Neural progenitor cell (in vitro differentiated cells): ENCODE results near the gene GALNS. TPM values are rescaled to one million over a fixed set of nuclear protein-coding genes. Genes with fewer than 3 reads are reported as not detected.

Experiments used
- DNase-seq: peaks from one replicate; pipeline ENCODE4 v3.0.0-alpha.2; 2016; ENCODE audit warnings: low spot score
- H2AFZ ChIP-seq: fragments of 200-600 bp; sonication (generic); replicated peaks from 2 replicates; pipeline ENCODE4 v1.6.1; 2016; ENCODE audit warnings: antibody characterized with exemption
- H3F3A ChIP-seq: fragments of 200-600 bp; sonication (generic); 2 replicates; pipeline ENCODE4 v1.6.1; 2016; ENCODE audit warnings: antibody characterized with exemption, low read depth
- H3K27ac ChIP-seq: fragments of 200-600 bp; sonication (generic); 2 replicates; pipeline ENCODE4 v1.5.1; 2016; ENCODE audit warnings: mild to moderate bottlenecking
- H3K27me3 ChIP-seq: fragments of 200-600 bp; sonication (generic); 2 replicates; pipeline ENCODE4 v1.6.1; 2016; ENCODE audit warnings: mild to moderate bottlenecking, moderate library complexity
- H3K36me3 ChIP-seq: fragments of 200-600 bp; sonication (generic); 2 replicates; pipeline ENCODE4 v1.5.1; 2016
- H3K4me1 ChIP-seq: fragments of 200-600 bp; sonication (generic); 2 replicates; pipeline ENCODE4 v1.6.1; 2016; ENCODE audit warnings: mixed run types
- H3K4me2 ChIP-seq: fragments of 200-600 bp; sonication (generic); 2 replicates; pipeline ENCODE4 v1.6.1; 2016
- H3K4me3 ChIP-seq: fragments of 200-600 bp; sonication (generic); 2 replicates; pipeline ENCODE4 v1.5.1; 2016
- H3K79me2 ChIP-seq: fragments of 200-600 bp; sonication (generic); 2 replicates; pipeline ENCODE4 v1.6.1; 2016; ENCODE audit warnings: low read depth
- H3K9ac ChIP-seq: fragments of 200-600 bp; sonication (generic); 2 replicates; pipeline ENCODE4 v1.6.1; 2016
- H3K9me3 ChIP-seq: fragments of 200-600 bp; sonication (generic); 2 replicates; pipeline ENCODE4 v1.5.1; 2016; ENCODE audit warnings: low read depth
- H4K20me1 ChIP-seq: fragments of 200-600 bp; sonication (generic); 2 replicates; pipeline ENCODE4 v1.6.1; 2016; ENCODE audit warnings: low read depth
- H3K27ac Mint-ChIP-seq: 3 replicates; pipeline ENCODE4 v1.8.0; 2021; ENCODE audit warnings: mixed read lengths
- H3K27me3 Mint-ChIP-seq: 2 replicates; pipeline ENCODE4 v1.8.0; 2022; ENCODE audit warnings: low read depth, mild to moderate bottlenecking, inconsistent platforms, moderate library complexity, mixed read lengths; ENCODE audit not compliant: insufficient read depth
- H3K36me3 Mint-ChIP-seq: 3 replicates; pipeline ENCODE4 v1.8.0; 2021; ENCODE audit warnings: mixed read lengths
- H3K4me1 Mint-ChIP-seq: 3 replicates; pipeline ENCODE4 v1.8.0; 2021; ENCODE audit warnings: mixed read lengths
- H3K4me3 Mint-ChIP-seq: 3 replicates; pipeline ENCODE4 v1.8.0; 2021; ENCODE audit warnings: mild to moderate bottlenecking, moderate library complexity, mixed read lengths
- H3K9me3 Mint-ChIP-seq: 3 replicates; pipeline ENCODE4 v1.8.0; 2020; ENCODE audit warnings: mixed read lengths
- CTCF ChIP-seq: fragments of 200-600 bp; sonication (generic); IDR thresholded peaks from 2 replicates; pipeline ENCODE4 v1.5.1; 2017; ENCODE audit warnings: antibody characterized with exemption, mild to moderate bottlenecking
- EZH2 ChIP-seq: fragments of 200-600 bp; sonication (generic); IDR thresholded peaks from 2 replicates; pipeline ENCODE4 v1.6.1; 2017; ENCODE audit warnings: antibody characterized with exemption, mild to moderate bottlenecking, moderate library complexity
- EZH2phosphoT487 ChIP-seq: fragments of 200-600 bp; sonication (generic); IDR thresholded peaks from 2 replicates; pipeline ENCODE4 v1.6.1; 2017; ENCODE audit warnings: antibody characterized with exemption
- total RNA-seq: library from RNA; depleted of rRNA; stranded (reverse); fragments of >200 nt; gene quantifications from 2 replicates; pipeline ENCODE4 v1.2.3, GENCODE V29; 2015; ENCODE audit warnings: low replicate concordance

The GALNS gene
- total RNA-seq, 1 donor from 2014 or later, result 5.0 TPM

GRCh38 chr16:88838566-88838965 lies 18.2 kb downstream of the GALNS start:
- Histone ChIP-seq H3K9ac (no peak overlapping the region), H3K4me3 (no peak overlapping the region), H3K36me3 (no peaks in the 10 kb centered on the region), H3F3A (no peaks in the 10 kb centered on the region), H4K20me1 (no peaks in the 10 kb centered on the region), H3K4me2 (no peak overlapping the region), H2AFZ (no peak overlapping the region), H3K27ac (no peak overlapping the region), H3K79me2 (no peaks in the 10 kb centered on the region), H3K4me1 (no peaks in the 10 kb centered on the region), H3K9me3 (no peaks in the 10 kb centered on the region), H3K27me3 (no peaks in the 10 kb centered on the region)
- Mint-ChIP-seq H3K27me3 (peaks cover 4% of the 10 kb centered on the region), H3K9me3 (no peaks in the 10 kb centered on the region), H3K4me1 (no peaks in the 10 kb centered on the region), H3K36me3 (no peaks in the 10 kb centered on the region), H3K4me3 (no peak overlapping the region), H3K27ac (no peak overlapping the region)
- no peak for TF ChIP-seq EZH2
- no peak for TF ChIP-seq EZH2phosphoT487
- no peak for TF ChIP-seq CTCF
- DNase-seq, result no peak

- no peaks in the 10 kb centered on the region for H3K27me3 ChIP-seq
- Mint-ChIP-seq H3K27ac (no peak overlapping the region), H3K36me3 (no peaks in the 10 kb centered on the region), H3K4me3 (no peak overlapping the region), H3K4me1 (no peaks in the 10 kb centered on the region), H3K9me3 (no peaks in the 10 kb centered on the region), H3K27me3 (peaks cover 2% of the 10 kb centered on the region)
- TF ChIP-seq CTCF (no peak), EZH2phosphoT487 (no peak), EZH2 (no peak)
- no peak overlapping the region for H3K9ac ChIP-seq
- no peaks in the 10 kb centered on the region for H3F3A ChIP-seq
- DNase-seq, result no peak
- H2AFZ ChIP-seq, result no peak overlapping the region
- H3K27ac ChIP-seq, result no peak overlapping the region
- H3K4me2 ChIP-seq, result no peak overlapping the region
- H3K36me3 ChIP-seq, result no peaks in the 10 kb centered on the region
- no peaks in the 10 kb centered on the region for H3K9me3 ChIP-seq
- no peak overlapping the region for H3K4me3 ChIP-seq
- H4K20me1 ChIP-seq, result no peaks in the 10 kb centered on the region
- no peaks in the 10 kb centered on the region for H3K4me1 ChIP-seq
- no peaks in the 10 kb centered on the region for H3K79me2 ChIP-seq
Observed at GRCh38 chr16:88837806-88838205, 18.9 kb downstream of the GALNS start.

GRCh38 chr16:88836791-88837190 lies 20.0 kb downstream of the GALNS start:
- no peaks in the 10 kb centered on the region for H3K79me2 ChIP-seq
- H3K4me3 Mint-ChIP-seq, result no peak overlapping the region
- no peak overlapping the region for H3K27ac ChIP-seq
- no peak overlapping the region for H3K9ac ChIP-seq
- no peaks in the 10 kb centered on the region for H3K27me3 ChIP-seq
- no peak for TF ChIP-seq EZH2
- no peak for TF ChIP-seq EZH2phosphoT487
- TF ChIP-seq CTCF, result no peak
- H3K27me3 Mint-ChIP-seq, result peaks cover 2% of the 10 kb centered on the region
- H3K4me1 Mint-ChIP-seq, result no peaks in the 10 kb centered on the region
- H3K36me3 ChIP-seq, result no peaks in the 10 kb centered on the region
- no peak overlapping the region for H3K27ac Mint-ChIP-seq
- no peak for DNase-seq
- no peak overlapping the region for H3K4me3 ChIP-seq
- no peaks in the 10 kb centered on the region for H3K36me3 Mint-ChIP-seq
- no peaks in the 10 kb centered on the region for H3K4me1 ChIP-seq
- H3F3A ChIP-seq, result no peaks in the 10 kb centered on the region
- H3K9me3 ChIP-seq, result no peaks in the 10 kb centered on the region
- no peak overlapping the region for H3K4me2 ChIP-seq
- no peaks in the 10 kb centered on the region for H3K9me3 Mint-ChIP-seq
- H4K20me1 ChIP-seq, result no peaks in the 10 kb centered on the region
- no peak overlapping the region for H2AFZ ChIP-seq

GRCh38 chr16:88835818-88836217 lies 20.9 kb downstream of the GALNS start:
- DNase-seq, result no peak
- H3K27ac Mint-ChIP-seq, result no peak overlapping the region
- H3K9me3 Mint-ChIP-seq, result no peaks in the 10 kb centered on the region
- no peaks in the 10 kb centered on the region for H3K4me1 Mint-ChIP-seq
- H3K9me3 ChIP-seq, result no peaks in the 10 kb centered on the region
- H3K9ac ChIP-seq, result no peak overlapping the region
- TF ChIP-seq EZH2 (no peak), EZH2phosphoT487 (no peak), CTCF (no peak)
- H3K27me3 ChIP-seq, result no peaks in the 10 kb centered on the region
- no peaks in the 10 kb centered on the region for H3K79me2 ChIP-seq
- no peaks in the 10 kb centered on the region for H3K36me3 ChIP-seq
- H3K4me3 ChIP-seq, result no peak overlapping the region
- H3K36me3 Mint-ChIP-seq, result no peaks in the 10 kb centered on the region
- H3K27ac ChIP-seq, result no peak overlapping the region
- no peaks in the 10 kb centered on the region for H3K4me1 ChIP-seq
- no peak overlapping the region for H2AFZ ChIP-seq
- peaks cover 2% of the 10 kb centered on the region for H3K27me3 Mint-ChIP-seq
- H4K20me1 ChIP-seq, result no peaks in the 10 kb centered on the region
- H3K4me3 Mint-ChIP-seq, result no peak overlapping the region
- no peak overlapping the region for H3K4me2 ChIP-seq
- no peaks in the 10 kb centered on the region for H3F3A ChIP-seq
